ENCODE results near the gene WSCD2. TPM values are rescaled to one million over a fixed set of nuclear protein-coding genes. Genes with fewer than 3 reads are reported as not detected.

Gene WSCD2
- total RNA-seq, 1 experiment from 2014 or later = 0.06 TPM

GRCh38 chr12:108235197-108235984, 106.3 kb downstream of the WSCD2 start:
- DNase-seq (ENCODE audit: low read depth) = no peak

- no peak for DNase-seq (ENCODE audit: low read depth)
Observed at GRCh38 chr12:108235985-108236263, 106.8 kb downstream of the WSCD2 start.

- DNase-seq (ENCODE audit: low read depth) = no peak
Observed at GRCh38 chr12:108236366-108236765, 107.3 kb downstream of the WSCD2 start.

- DNase-seq (ENCODE audit: low read depth) = peak; percentile 19
Observed at GRCh38 chr12:108237272-108237671, 108.2 kb downstream of the WSCD2 start.

GRCh38 chr12:108238474-108238873, 109.4 kb downstream of the WSCD2 start:
- DNase-seq (ENCODE audit: low read depth) = no peak

GRCh38 chr12:108239378-108239777, 110.3 kb downstream of the WSCD2 start:
- no peak for DNase-seq (ENCODE audit: low read depth)

GRCh38 chr12:108240027-108240785, 111.1 kb downstream of the WSCD2 start:
- DNase-seq (ENCODE audit: low read depth) = no peak

- DNase-seq (ENCODE audit: low read depth) = no peak
Observed at GRCh38 chr12:108240928-108241327, 111.8 kb downstream of the WSCD2 start.

- peak; percentile 82 for DNase-seq (ENCODE audit: low read depth)
Observed at GRCh38 chr12:108241986-108242703, 113.1 kb downstream of the WSCD2 start.

- no peak for DNase-seq (ENCODE audit: low read depth)
Observed at GRCh38 chr12:108247130-108247529, 118.0 kb downstream of the WSCD2 start.

- no peak for DNase-seq (ENCODE audit: low read depth)
Observed at GRCh38 chr12:108248011-108248410, 118.9 kb downstream of the WSCD2 start.

GRCh38 chr12:108252523-108252922, 123.4 kb downstream of the WSCD2 start:
- no peak for DNase-seq (ENCODE audit: low read depth)

GRCh38 chr12:108253540-108253939, 124.5 kb downstream of the WSCD2 start:
- no peak for DNase-seq (ENCODE audit: low read depth)

GRCh38 chr12:108254030-108254429, 124.9 kb downstream of the WSCD2 start:
- no peak for DNase-seq (ENCODE audit: low read depth)

GRCh38 chr12:108254517-108255251, 125.6 kb downstream of the WSCD2 start:
- no peak for DNase-seq (ENCODE audit: low read depth)

- no peak for DNase-seq (ENCODE audit: low read depth)
Observed at GRCh38 chr12:108255252-108255602, 126.1 kb downstream of the WSCD2 start.

- no peak for DNase-seq (ENCODE audit: low read depth)
Observed at GRCh38 chr12:108257004-108257403, 127.9 kb downstream of the WSCD2 start.

GRCh38 chr12:108257610-108258106, 128.6 kb downstream of the WSCD2 start:
- DNase-seq (ENCODE audit: low read depth) = no peak

GRCh38 chr12:108260039-108260438, 131.0 kb downstream of the WSCD2 start:
- DNase-seq (ENCODE audit: low read depth) = no peak

- no peak for DNase-seq (ENCODE audit: low read depth)
Observed at GRCh38 chr12:108260969-108261368, 131.9 kb downstream of the WSCD2 start.

GRCh38 chr12:108265505-108265904, 136.4 kb downstream of the WSCD2 start:
- no peak for DNase-seq (ENCODE audit: low read depth)

- DNase-seq (ENCODE audit: low read depth) = no peak
Observed at GRCh38 chr12:108266131-108266530, 137.0 kb downstream of the WSCD2 start.

Data from Daoy (cell line).